ENCODE results near the gene MSX2. TPM values are rescaled to one million over a fixed set of nuclear protein-coding genes. Genes with fewer than 3 reads are reported as not detected.

The MSX2 gene
- polyA plus RNA-seq, 4 donors, result 0.10 to 1.2 (median 0.76) TPM

GRCh38 chr5:174765540-174765939, 41.2 kb downstream of the MSX2 start:
- DNase-seq (ENCODE audit: low read depth in 4 of 4, low spot score in 3 of 4), result no peak

GRCh38 chr5:174767670-174768069, 43.3 kb downstream of the MSX2 start:
- no peak for DNase-seq (ENCODE audit: low read depth in 4 of 4, low spot score in 3 of 4)

GRCh38 chr5:174769005-174769404, 44.6 kb downstream of the MSX2 start:
- DNase-seq (ENCODE audit: low read depth in 4 of 4, low spot score in 3 of 4), result no peak

- no peak for DNase-seq (ENCODE audit: low read depth in 4 of 4, low spot score in 3 of 4)
Observed at GRCh38 chr5:174773371-174773770, 49.0 kb downstream of the MSX2 start.

GRCh38 chr5:174775081-174775480, 50.7 kb downstream of the MSX2 start:
- no peak for DNase-seq (ENCODE audit: low read depth in 4 of 4, low spot score in 3 of 4)

- no peak for DNase-seq (ENCODE audit: low read depth in 4 of 4, low spot score in 3 of 4)
Observed at GRCh38 chr5:174777111-174777510, 52.7 kb downstream of the MSX2 start.

GRCh38 chr5:174777583-174777982, 53.2 kb downstream of the MSX2 start:
- no peak for DNase-seq (ENCODE audit: low read depth in 4 of 4, low spot score in 3 of 4)
